Stimulated activated CD8-positive, alpha-beta memory T cell treated with anti-CD3 and anti-CD28 coated beads, Interleukin-12 subunit alpha, Interleukin-12 subunit beta, amount 100 ng/mL, for 4 hours (primary cell): ENCODE results near the gene POU4F2.
"Not testable (repeated sequence)": the region's sequence is repeated elsewhere in the genome, so short reads cannot be mapped to it uniquely, and the experiment has no call there.

Source experiments
- DNase-seq: peaks from one replicate; pipeline ENCODE4 v3.0.0-alpha.2; 2020; ENCODE audit warnings: low read depth

Gene POU4F2

GRCh38 chr4:146655521-146655856 is 16.8 kb downstream of the POU4F2 start:
- DNase-seq: no peak

- no peak for DNase-seq
These were observed 22.7 kb downstream of the POU4F2 start for GRCh38 chr4:146661367-146661766.

GRCh38 chr4:146663968-146664311 is 25.2 kb downstream of the POU4F2 start:
- not testable (repeated sequence) for DNase-seq

GRCh38 chr4:146674829-146675570 is 36.3 kb downstream of the POU4F2 start:
- no peak for DNase-seq
